ENCODE data around the gene EDNRA.

The EDNRA gene

DNA sequence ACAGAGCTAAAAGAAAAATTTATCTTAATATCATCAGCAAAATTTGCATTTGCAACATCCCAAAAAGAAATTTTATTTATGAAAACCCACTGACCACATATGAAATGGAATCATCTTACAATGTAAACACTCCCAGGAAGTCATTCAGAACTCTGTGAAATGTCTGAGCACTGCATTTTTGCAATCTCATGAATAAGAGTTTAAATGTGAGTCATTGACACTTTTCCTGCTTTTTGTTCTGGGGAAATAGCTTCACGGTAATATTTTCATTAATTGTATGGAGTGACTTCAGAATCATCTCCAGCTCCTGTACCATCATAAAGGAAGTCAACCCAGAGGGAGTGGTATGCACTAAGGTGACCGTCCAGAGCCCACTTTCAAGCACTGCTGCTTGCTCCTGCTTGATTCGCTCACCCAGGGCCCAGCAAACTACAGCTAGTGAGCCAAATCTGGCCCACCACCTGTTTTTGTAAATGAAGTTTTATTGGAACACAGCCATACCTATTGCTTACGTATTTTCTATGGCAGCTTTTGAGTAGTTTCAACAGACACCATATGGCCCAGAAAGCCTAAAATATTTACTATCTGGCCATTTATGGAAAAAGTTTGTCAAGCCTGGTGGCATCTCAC, 17.2 kb downstream of the EDNRA start:
- FAIRE-seq: no peak

DNA sequence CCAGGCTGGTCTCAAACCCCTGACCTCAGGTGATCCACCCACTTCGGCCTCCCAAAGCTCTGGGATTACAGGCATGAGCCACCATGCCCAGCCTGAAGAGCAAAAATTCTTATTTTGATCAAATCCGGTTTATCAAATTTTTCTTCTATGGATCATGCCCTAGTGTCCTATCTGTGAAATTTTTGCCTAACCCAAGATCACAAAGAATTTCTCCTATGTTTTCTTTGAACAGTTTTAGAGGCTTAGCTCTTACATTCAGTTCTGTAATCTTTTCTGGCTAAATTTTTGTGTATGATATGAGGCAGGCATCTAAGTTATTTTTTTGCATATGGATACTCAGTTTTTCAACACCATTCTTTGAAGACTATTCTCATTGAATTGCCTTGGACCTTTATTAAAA, 27.4 kb downstream of the EDNRA start:
- FAIRE-seq: no peak

DNA sequence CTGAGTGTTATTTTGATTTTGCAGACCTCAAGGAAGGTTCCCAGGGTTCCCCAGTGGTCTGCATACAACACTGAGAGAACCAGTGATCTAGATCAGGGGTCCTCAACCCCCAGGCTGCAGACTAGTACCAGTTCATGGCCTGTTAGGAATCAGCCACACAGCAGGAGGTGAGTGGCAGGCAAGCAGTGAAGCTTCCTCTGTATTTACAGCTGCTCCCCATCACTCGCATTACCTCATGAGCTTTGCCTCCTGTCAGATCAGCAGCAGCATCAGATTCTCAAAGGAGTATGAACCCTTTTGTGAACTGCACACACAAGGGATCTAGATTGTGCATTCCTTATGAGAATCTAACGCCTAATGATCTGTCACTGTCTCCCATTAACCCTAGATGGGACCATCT, 28.5 kb downstream of the EDNRA start:
- FAIRE-seq: no peak

DNA sequence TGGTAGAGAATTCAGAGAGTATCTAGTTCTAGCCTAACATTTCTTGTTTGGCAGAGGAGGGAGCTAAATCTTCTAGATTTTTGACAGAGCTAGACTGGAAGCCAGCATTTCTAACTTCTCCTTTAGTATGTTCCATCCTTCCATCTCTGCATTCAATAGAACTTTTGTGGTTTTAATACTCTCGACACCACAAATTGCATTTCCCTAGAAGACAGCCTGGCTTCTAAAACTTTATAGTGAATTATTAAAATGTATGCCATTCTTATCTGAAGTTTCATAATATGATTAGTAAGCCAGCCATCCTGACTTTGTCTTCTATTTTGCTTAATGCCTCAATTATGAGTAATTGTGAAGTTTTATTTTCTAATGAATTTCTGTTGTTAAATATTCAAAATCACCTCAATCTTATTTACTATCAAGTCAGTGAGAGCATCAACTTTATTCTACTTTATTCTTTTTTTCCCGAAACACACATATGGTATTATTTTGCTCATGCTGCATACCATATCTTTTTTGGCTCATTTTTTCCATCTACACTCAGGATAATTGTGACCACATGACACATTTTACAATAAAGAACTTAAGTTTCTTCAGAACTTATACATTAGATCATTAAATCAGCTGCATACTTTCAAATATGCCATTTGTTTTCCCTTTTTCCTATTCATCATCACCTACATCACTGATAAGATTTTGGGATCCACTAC, 30.2 kb downstream of the EDNRA start:
- no peak for FAIRE-seq

DNA sequence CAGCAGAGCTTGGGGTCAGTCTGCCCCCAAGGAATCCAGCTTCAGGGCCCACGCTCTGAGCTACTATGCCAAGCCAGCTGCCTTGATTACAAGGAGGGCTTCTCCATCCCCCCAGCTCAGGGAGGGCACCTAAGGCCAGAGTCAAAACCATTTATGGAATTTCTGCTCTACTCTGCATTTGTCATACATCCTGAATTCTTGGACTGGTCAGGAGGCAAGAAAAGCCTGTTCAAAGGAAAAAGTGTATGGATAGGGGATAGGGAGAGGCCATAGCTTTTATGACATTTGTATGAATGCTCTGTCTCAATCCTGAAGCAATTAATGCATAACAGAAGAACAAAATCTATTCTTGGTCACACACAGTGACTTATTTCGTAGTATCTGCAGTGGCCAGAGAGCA, 32.2 kb downstream of the EDNRA start:
- FAIRE-seq: no peak

DNA sequence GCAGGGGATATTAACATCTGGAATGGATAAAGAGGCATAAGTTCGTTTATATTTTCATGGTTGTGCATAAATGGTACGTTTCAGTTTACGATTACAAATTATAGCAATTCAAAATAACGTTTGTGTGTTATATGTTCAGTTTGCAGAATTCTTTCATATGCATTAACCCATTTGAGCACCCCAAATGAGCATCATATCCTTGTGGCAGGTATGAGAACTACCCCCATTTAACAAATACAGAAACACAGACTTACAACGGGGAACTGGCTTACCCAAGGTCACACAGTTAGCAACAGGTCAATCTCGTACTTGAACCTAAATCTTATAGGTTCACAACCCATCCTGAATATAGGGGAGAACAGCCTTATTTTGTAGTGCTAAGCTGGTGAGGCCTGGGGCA, 33.1 kb downstream of the EDNRA start:
- no peak for FAIRE-seq

DNA sequence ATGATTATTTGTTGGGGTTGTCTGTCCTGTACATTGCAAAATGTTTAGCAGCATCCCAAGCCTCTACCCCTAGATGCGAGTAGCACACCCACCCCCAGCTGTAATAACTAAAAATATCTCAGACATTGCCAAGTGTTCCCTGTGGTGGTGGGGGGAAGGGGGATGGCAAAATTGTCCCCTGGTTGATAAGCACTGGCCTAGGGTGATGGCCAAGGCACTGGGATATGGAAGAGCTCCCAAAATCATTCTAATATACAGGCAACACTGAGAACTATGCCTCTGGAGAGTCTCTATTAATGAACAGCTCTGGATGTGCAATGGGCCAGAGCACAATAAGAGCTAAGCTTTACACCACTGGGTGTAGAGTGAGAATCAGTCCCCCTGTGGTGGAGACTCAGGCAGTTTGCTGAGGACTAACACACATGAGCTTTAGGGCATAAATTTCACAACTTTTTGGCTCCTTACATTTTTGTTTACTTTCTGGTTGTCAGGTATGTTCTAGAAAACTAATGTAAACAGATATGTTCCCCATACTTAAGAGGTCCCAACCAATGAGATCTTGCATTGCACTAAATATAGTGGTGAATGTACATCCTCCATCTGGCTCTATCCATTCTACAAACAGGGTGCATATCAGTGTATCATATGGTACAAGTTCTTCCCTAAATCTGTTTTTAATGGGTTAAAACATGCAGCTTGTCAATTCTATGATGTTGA, 34.5 kb downstream of the EDNRA start:
- FAIRE-seq: no peak

DNA sequence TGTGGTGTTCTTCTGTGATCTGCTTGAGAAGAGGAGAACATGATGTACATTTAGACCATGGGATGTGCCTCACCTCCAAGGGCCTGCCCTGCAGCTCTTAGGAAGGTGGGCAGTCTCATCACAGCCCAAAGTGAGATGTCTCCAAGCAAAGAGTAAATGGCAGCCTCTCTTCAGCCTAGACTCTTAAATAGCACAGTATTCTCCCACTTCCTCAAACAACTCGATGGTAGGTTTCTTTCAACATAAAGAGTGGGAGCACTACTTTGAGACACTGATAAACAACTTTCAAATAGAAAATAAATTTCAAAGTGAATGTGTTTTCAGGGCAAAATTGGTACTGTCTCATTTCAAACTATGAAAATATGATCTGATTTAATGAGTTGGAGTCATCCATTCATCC, 35.2 kb downstream of the EDNRA start:
- FAIRE-seq: no peak

DNA sequence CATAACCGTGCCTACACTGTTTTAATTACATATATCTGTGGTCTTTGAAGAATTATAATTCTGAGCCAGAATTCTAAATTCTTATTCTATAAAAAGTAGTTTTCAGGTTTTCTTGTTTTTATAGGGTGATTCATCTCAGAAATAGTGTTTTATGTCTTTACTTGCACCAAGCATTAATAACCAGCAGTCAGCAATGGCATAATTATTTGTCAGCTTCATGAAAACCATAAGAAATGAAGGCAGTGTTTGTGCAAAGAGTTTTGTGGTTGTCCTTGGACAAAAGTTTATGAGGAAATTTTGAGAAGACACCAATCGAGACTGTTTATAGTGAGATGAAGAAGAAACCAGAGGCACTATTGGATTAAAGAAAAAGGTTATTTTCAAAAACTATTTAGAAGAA, 37.2 kb downstream of the EDNRA start:
- FAIRE-seq: no peak

DNA sequence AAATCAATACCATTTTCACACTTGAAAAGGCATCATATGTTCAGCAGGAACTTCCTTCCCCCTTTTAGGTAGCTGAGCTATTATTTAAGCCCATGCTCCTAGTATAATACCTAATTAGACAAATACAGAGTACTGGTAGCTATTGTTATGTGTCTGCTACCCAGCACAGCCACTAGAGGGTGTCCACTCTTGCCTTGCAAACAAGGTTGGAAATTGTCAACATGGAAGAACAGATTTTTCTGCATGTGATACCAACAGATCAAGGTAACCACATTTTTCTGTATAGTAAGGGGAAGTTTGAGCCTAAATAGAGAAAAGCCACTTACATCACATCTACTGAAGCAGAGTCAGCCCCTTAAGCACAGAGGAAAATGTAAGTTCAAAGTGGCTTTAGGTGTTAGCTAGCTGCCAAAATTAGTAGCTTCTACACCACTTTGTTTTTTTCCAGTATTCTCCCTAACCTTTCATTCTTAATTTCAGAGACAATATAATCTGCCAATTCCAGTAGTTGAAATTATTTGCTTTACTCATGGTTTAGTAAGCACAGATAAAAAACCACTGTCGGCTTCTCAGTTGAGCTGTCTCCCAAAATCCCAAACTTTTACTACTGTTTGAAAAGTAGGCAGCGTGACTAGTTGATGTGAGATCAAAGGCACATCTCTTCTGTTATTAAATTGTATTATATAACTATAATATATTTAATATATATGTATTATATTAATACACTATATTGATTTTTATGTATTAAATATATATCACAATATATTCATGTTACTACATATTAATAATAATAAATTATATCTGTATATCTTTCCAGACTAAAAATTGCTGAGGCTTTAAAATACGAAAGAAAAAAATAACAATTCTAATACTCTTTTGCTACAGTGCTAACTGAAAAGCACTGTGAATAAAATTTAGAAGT, 38.2 kb downstream of the EDNRA start:
- peak; percentile 91 for FAIRE-seq

DNA sequence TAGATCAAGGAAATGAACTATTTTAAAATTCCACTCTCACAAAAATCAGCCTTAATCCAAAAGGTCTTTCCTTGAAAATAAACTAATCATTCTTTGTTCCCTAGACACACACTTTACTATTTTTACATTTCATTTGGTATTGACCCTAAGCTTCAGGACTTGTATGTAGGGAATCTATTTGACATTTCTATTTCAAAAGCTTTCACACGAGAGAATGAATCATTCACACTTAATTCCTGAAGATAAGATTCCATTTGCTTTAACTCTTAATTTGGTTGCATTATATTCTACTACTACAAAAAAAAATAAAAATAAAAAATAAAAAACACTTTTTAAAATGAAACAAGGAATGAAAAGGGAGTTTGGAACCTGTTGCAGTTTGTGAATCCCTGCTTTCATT, 43.7 kb downstream of the EDNRA start:
- FAIRE-seq: no peak

DNA sequence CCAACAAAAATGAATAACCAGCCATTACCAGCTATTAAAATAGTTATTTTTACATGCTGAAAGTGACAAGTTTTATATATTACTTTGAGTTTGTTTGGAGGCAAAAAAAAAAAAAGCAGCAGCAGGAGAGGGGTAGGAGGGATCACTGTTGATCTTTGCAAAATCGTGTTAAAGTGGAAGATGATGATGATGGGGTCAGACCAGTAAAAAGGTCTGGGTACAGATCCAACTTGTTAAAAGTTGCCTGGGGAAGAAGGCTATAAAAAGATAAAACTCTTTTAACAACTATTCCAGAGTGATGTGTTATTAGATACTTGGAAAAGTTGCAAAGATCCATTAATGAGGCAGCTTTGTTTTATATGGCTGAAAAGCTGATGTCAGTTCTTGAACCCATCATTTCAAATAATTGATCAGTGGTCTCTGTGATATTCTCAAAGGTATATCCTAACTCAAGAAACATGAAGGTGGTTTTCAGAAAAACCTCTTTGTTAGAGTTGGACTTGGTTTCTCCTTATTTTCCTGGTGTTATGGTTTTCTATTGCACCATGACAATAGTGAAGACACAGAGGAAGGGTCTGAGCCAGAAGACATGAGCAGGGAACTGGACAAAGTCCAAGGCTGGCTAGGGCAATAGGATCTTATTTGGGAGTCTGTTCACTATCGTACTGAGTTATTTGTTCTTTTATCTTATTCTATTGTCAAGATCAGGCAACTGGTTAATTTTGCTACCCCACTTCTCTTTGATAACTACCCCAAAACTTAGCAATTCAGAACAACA, 44.8 kb downstream of the EDNRA start:
- no peak for FAIRE-seq

DNA sequence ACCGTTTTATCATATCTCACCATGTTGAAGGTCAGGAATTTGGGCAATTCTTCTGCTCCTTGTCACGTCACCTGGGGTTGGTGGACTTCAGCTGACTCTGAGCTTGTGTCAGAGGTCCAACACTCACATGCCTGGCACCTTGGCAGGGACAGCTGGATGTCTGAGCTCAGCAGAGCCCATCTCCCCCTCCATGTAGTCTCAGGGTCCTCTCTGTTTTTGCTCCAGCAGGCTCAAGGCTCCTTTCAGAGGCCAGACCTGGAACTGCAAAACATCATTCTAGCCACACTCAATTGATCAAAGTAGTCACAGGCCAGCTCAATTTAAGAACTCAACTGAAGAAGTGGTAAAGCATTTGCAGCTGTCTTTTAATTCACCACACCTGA, 45.4 kb downstream of the EDNRA start:
- no peak for FAIRE-seq

DNA sequence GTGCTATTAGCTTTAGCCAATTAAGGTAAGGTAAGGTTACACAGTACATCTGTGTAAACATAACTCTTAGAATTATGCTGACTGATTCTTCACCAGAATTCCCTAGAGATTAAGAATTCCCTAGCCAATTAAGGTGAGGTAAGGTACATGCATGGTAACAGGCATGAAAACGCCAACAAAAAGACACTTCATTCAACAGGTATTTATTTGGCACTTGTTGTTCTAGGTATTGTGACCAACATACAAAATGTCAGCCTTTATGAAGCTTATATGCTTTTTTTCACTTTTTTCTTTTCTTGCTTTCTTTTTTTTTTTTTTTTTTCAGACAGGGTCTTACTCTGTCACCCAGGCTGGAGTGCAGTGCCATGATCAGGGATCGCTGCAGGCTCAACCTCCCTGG, 47.2 kb downstream of the EDNRA start:
- no peak for FAIRE-seq

DNA sequence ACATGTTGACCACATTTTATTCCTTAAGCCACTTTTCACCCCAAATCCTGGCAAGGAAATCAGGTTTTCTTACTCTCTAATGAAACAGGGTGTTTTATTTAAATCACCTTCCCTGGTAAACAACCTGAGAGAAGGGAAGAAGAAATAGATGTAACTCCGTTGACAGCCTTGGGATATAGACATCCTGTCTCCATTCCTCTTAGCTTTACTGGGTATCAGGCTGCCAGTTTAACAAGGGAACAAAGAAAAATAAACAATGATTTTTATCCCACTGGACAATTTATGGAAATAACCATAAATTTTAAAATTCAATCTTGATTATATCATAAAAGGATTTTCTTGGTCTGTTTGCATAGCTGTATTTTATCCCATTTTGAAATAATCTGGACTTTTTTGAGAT, 49.2 kb downstream of the EDNRA start:
- FAIRE-seq: no peak

DNA sequence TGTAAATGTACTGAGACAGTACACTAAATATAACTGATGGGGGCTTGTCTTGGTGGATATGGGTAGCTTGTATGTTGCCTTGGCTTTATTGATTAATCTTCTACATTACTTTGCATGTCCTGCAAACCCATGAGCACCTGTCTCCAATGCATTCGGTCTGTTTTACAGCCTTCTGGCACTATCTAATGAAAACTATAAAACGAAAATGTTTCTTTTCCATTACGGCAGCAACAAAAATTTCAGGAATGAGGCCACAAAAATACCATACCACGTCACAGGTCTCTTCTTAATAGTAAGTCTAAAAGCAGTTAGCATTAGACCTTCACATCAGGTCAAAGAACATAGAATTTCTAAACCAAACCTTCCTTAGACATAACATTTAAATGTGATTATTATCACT, 49.8 kb downstream of the EDNRA start:
- FAIRE-seq: no peak

DNA sequence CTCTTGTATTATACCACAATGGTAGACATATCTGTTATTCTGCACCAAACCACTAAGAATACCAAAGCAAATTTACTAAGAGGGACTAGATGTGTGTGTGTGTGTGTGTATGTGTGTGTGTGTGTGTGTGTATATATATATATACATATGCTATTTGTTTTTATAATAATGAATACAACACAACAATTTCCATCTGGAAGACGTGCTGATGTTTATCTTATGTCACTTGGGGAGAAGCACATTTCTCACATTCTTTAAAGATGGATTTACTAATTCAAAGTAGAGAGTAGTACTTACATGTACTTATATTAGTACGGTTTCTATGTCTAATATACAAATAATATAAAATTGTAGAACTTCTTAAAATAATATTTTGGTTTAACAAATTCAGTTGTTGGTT, 52.0 kb downstream of the EDNRA start:
- no peak for FAIRE-seq

DNA sequence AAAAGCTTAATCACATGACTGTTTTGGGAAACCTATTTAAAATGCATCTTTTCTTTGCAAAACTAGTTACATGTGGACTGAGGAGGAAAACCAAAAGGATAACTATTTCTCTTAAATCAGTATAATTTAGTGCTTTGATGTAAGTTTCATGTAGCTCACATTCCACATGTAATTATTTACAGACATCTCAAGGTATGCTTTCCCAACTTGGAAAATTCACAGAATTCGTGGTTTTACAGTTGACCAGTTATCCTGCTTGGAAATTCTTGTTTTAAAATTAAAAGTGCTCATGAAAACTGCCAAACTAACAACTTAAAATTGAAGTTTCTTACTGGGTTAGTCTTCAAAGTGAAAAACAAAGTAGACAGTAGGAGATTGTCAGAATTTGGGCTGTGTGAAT, 52.4 kb downstream of the EDNRA start:
- no peak for FAIRE-seq

DNA sequence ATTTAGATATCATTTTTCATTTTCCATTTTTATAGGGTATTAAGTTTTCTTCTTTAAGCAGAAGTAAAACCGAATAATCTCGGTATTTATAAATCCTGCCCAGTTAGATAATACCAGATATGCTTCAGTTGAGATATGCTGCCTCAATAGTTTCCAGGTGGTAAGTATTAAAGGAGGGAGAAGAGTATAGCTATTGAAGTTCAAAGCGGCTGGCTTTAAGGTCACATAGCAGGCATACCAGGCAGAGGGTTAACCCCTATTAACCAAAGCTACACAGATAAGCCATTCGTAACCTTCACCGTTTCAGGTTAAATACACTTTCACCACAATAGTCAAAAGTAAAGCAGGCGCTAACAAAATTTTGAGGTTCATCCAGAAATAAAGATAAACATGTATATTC, 54.2 kb downstream of the EDNRA start:
- FAIRE-seq: no peak

DNA sequence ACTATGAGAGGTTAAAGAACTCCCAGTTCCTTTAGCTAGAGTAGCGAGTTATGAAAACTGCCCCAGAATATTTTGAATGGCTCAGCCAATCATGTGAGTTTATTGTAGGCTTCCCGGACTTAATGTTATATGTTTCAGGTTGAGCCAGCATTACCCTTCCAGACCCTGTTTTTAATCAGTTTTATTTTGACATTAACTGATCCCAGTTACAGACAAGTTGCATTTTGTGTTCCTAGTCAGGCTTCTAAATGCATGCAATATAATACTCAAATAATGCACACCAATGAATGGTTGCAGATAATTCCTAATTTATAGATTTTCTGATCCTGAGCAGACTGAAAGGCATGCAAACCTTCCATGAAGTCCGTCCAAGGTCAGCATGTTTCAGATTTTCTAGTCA, 57.8 kb downstream of the EDNRA start:
- no peak for FAIRE-seq

DNA sequence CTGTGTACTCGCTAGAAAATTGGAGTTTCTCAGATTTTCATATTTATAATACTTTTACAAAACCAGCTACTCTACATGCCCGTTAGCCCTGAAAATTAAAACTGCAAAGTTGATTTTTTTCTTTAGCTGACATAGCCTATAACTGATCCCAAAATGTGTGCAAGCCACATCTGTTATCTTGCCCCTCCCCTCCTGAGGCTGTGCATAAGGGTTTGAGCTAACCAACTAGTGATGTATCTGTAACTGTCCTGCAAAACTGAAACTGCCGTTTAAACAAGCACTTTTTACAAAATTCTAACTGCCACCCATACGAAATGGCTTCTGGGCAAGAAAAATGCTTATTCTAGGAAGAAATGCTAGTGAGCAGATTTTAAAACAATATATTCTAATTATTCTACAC, 59.1 kb downstream of the EDNRA start:
- no peak for FAIRE-seq

DNA sequence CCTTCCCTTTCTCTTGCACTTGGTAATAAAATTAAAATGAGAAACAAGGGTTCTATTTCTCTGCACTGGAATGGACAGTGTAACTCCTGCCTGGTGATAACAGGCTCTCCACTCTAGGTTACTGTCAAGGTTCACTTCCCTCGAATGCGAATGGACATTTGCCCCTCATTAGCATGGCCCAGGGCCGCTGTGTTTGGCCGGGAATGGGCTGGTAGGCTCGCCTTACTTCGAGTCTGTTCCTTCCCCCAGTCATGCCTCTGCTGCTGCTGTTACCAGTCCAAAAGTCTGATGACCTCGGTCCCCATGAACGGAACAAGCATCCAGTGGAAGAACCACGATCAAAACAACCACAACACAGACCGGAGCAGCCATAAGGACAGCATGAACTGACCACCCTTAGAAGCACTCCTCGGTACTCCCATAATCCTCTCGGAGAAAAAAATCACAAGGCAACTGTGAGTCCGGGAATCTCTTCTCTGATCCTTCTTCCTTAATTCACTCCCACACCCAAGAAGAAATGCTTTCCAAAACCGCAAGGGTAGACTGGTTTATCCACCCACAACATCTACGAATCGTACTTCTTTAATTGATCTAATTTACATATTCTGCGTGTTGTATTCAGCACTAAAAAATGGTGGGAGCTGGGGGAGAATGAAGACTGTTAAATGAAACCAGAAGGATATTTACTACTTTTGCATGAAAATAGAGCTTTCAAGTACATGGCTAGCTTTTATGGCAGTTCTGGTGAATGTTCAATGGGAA, 61.5 kb downstream of the EDNRA start:
- no peak for FAIRE-seq
